Measurements from ENCODE around the gene EPHB1.

DNA sequence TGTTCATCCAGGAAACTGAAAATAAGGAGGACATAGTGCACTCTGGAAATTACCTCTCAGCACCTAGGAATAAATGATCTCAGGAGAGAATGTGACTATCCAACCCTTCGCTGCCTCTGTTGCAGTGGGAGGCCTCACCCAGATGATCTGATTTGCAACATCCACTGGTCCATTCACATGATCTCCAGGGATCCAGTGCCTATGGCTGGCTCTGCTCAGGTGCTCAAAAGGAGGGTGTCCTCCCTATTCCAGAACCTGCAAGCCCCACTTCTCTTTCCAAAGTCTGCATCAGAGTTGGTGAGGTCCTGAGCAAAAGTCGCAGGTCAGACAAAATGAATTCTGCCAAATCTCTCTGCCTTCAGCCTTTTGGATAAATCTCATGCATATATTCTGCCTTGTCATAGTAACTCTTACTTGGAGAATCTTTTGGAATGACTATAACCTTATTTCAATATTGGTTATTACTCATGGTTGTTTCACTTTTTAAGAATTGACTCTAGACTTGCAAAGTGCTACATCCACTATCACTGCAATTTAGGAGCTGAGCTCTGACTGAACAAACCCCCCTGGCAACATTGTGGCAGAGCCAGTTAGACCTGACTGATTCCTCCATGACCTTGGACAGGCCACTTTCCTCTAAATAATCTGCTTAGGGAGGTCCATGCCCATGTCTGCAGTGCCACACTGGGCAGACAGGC is 295.1 kb downstream of the EPHB1 start:
- no peak for TF ChIP-seq POLR2A (IDR thresholded peaks at IDR 0.05)
- TF ChIP-seq, protein P1, sequence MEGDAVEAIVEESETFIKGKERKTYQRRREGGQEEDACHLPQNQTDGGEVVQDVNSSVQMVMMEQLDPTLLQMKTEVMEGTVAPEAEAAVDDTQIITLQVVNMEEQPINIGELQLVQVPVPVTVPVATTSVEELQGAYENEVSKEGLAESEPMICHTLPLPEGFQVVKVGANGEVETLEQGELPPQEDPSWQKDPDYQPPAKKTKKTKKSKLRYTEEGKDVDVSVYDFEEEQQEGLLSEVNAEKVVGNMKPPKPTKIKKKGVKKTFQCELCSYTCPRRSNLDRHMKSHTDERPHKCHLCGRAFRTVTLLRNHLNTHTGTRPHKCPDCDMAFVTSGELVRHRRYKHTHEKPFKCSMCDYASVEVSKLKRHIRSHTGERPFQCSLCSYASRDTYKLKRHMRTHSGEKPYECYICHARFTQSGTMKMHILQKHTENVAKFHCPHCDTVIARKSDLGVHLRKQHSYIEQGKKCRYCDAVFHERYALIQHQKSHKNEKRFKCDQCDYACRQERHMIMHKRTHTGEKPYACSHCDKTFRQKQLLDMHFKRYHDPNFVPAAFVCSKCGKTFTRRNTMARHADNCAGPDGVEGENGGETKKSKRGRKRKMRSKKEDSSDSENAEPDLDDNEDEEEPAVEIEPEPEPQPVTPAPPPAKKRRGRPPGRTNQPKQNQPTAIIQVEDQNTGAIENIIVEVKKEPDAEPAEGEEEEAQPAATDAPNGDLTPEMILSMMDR (IDR thresholded peaks at IDR 0.05): no peak
- no peak for TF ChIP-seq POLR2AphosphoS5 (IDR thresholded peaks at IDR 0.05)
